KOPT-K1 (cell line): Measurements from ENCODE around the gene PLEKHO2.

Experiments used
- H3K27ac ChIP-seq: fragments of 200-600 bp; sonication (generic); 2 replicates; pipeline ENCODE4 v1.5.1; 2016; ENCODE audit warnings: antibody characterized with exemption, mild to moderate bottlenecking, low read depth, low read length; ENCODE audit not compliant: poor library complexity, severe bottlenecking
- H3K36me3 ChIP-seq: fragments of 200-600 bp; sonication (generic); 2 replicates; pipeline ENCODE4 v1.5.1; 2017; ENCODE audit warnings: antibody characterized with exemption, mild to moderate bottlenecking, low read length, moderate library complexity; ENCODE audit not compliant: insufficient read depth
- H3K9me3 ChIP-seq: fragments of 200-600 bp; sonication (generic); 2 replicates; pipeline ENCODE4 v1.5.1; 2017; ENCODE audit warnings: antibody characterized with exemption, low read length, mild to moderate bottlenecking; ENCODE audit not compliant: insufficient read depth, poor library complexity, severe bottlenecking

PLEKHO2 gene

DNA sequence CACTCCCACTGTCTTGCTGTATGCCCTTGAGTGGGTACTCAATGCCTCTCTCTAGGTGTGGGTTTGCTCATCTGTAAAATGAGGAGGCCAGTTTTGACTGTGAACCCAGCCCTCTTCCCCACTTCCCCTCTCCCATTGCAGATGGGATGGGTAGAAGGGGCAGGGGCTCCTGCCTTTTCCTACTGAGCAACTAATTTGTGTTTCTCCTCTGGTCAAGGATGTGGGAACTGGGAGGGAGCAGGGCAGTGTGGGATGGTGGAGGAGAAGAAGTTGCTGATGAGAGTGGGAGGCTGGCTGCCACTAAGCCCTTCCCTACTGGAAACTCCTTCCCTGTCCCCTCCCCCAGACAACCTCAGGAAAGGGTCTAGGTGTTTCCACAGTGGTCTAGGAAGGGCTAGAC is 49.8 kb downstream of the PLEKHO2 start:
- H3K36me3 ChIP-seq = no peaks in the 10 kb centered on the region
- no peaks in the 10 kb centered on the region for H3K9me3 ChIP-seq
- H3K27ac ChIP-seq = peak overlapping the region; percentile 97

DNA sequence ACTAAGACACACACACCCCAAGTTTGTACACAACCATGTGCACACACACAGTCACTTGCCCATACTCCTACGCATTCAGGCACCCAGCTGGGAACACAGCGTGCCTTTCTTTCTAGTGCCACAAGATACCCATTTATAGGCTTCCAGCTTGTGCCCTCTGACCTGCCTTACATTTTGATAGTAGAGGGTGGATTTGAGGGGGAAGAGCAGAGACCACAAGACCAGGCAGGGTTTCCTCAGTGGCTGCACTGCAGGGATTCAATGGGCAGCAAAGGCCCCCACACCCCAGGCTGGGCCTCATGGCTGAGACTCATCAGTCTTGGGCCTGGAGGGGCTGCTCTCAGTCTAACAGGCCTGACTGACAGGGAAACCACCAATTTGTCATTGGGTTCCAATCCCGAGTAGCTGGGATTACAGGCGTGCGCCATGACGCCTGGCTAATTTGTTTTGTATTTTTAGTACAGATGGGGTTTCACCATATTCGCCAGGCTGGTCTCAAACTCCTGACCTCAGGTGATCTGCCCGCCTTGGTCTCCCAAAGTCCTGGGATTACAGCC is 51.2 kb downstream of the PLEKHO2 start:
- Histone ChIP-seq H3K36me3 (no peaks in the 10 kb centered on the region), H3K9me3 (no peaks in the 10 kb centered on the region), H3K27ac (peak overlapping the region; percentile 97)

DNA sequence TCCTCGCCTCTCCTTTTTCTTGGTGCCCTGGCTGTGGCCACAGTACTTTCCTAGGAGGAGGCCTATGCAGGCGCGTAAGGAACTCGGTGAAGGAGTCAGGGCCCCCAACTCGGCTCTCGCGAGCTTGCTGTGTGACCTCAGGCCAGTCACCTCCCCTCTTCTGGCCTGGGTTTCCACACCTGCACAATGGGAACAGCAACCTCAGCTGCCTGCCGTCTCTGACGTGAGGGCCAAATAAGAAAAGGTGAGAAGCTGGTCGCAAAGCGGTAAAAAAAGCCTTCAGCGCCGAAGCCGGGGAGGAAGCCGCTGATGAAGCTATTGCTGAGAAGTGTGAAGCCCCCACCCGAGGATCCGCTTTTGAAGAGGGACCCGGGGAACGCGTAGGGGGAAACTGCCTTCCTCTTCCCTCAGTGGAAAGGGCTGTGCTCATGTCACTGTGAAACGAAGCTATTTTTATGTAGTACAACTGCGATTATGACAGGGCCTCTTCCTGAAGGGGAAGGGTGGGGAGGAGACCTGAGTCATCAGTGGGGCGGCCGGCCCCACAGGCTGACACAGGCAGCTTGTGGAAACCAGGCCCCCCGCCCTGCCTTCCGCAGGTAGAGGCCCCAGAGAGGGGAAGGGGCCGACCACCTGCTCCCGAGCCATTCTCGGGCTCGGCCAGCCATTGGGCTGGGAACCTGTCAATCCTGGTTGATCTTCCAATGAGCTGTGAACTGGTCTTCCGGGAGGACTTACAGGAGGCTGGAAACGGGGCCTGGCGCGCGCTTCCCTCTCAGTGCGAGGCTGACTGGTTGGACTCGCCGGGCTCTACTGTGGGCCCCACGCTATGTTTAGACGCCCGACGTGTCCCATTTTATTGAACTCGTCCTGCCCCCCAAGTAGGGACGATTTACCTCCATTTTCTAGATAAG is 52.0 kb downstream of the PLEKHO2 start:
- no peaks in the 10 kb centered on the region for H3K36me3 ChIP-seq
- H3K27ac ChIP-seq = peak overlapping the region; percentile 97
- H3K9me3 ChIP-seq = no peaks in the 10 kb centered on the region

DNA sequence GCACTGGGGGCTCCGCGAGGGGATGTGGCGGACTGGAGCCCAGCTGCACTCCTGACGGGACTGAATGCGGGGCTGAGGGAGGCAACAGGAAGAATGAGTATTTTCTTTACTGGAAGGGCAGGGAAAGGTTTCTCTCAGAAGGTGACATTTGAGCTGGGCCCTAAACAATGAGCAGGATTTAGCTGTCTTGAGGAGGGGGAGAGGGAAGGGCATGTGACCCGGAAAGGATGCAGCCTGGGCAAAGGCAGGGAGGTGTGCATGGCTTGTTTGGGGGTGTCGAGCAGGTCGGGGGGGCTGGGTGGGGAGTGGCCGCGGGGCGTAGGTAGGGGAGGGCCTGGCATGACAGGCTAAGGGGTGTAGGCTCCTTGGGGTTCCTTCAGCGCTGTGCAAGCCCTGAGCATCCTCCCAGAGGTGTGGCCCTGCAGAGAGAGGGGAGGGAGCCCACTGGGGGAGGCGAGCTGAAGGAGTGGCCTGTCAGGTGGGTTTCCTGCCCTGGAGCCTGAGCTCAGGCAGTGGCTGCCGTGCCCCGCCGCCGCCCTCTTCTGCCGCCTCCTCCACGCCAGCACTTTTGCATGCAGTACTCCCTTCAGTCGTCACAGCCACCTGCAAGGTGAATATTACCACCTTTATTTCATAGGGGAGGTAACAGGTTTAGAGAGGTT is 52.8 kb downstream of the PLEKHO2 start:
- Histone ChIP-seq H3K36me3 (no peaks in the 10 kb centered on the region), H3K27ac (peak overlapping the region; percentile 97), H3K9me3 (no peaks in the 10 kb centered on the region)

DNA sequence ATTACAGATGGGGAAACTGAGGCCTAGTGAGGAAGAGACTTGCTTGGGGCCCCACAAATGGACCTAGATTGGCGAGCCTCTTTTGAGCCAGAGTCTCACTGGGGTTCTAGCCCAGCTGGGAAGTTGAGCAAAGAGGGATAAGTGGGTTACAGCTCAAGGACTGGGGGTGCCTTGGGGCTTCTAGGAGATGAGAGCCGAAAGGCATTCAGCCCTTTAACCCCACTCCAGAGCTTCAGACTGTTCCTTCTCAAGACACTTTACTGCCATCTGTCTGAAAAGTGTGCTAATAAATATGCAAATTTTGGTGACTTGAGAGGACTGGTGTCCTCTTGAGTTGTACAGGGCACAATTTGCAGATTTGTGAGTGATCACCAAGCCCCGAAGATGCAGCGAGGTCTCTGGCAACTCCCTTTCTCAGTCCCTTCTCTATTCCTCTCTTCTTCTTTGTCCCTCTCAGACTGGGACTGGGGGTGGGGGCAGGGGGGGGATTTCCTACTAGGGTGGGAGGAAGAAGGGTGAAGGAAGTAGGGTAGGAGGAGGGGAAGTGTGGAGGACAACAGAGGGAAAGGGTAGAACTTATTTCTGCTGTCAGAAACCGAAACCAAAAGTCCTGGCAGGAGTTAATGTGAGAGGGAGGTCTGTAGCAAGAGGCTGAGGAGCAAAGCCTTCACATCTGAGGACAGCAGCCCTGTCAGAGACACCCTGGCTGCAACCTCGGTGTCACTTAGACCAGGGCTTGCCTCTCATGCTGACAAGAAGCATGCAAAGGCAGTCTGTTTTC is 53.8 kb downstream of the PLEKHO2 start:
- Histone ChIP-seq H3K27ac (peak overlapping the region; percentile 97), H3K36me3 (no peaks in the 10 kb centered on the region), H3K9me3 (no peaks in the 10 kb centered on the region)

DNA sequence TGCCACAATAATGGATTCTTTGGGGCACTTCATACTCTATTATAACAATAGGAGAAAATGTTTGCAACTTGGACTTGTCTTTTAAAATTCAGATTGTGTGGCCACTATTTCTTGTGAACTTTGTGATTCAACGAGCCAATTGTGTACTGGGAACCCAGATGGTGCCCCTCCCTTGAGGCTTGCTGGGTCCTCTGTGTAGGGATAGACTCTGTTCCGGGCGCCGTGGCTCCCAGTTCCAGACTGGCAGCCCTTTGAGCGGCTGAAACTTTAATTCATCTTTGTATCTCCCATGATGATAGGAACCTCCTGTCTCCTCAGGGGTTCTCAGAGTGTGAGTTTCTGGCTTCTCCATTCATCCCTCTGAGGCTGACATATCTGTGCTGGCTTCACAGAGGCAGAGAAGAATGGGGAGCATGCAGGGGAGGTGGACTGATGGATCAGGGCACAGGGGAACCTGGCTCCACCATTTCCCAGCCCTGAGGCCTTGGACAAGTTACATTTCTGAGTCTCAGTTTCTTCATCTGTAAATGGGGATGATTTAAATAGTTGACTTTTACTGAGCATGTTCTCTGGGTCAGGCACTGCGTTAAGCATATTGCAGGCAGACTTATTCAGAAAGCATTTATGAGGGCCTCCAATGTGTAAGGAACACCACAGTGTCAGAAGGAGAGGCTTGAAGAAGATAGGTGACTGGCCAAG is 54.8 kb downstream of the PLEKHO2 start:
- peaks cover 8% of the 10 kb centered on the region for H3K9me3 ChIP-seq
- H3K27ac ChIP-seq = peak overlapping the region; percentile 97
- no peaks in the 10 kb centered on the region for H3K36me3 ChIP-seq

DNA sequence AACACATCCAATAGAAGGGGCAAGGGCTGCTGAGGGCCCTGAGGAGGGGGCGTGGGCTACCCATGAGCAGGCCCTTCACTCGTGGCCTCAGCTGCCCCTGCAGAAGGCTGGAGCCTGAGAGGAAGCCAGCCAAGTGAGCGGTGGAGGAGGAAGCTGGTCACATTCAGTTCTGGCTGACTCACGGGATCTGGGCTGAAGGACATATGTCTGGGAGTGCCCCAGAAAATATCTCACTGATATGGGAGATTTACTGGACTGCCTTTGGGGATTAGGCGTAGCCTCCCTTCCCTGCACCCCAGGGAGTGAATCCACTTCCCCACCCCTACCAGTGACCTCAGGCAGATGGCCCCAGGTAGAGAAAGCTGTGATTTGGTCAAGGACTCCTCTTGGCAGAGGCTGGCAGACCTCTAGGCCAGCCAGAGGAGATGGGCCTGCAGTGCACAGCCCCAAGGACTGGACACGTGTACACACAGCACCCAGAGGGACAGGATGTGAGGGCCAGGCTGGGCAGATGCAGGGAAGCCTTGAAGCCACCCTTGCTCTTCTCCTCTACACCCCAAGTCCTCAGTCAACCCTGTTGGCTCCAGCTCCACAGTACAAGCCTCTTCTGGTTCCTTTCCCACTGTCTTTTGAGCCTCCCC is 55.8 kb downstream of the PLEKHO2 start:
- peaks cover 8% of the 10 kb centered on the region for H3K9me3 ChIP-seq
- no peaks in the 10 kb centered on the region for H3K36me3 ChIP-seq
- H3K27ac ChIP-seq = no peak overlapping the region

DNA sequence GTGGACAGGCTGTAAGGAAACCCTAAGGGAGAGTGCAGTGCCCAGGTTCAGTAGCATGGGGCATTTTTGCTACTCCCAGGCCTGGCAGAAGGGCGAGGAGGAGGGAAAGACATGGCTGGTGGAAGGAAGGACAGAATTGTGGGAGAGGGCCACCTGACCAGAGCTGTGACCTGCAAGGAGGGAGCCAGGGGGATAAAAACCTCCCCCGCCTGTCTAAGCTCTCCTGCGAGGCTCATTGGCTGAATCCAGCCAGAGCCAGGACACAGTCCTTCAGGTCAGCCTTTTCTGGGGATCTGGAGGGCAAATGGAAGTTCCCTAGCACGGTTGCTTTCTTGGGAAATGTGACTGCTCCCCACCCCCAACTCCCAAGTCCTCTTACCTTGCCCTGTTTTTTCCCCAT is 56.7 kb downstream of the PLEKHO2 start:
- H3K9me3 ChIP-seq = peaks cover 8% of the 10 kb centered on the region
- no peaks in the 10 kb centered on the region for H3K36me3 ChIP-seq
- no peak overlapping the region for H3K27ac ChIP-seq

DNA sequence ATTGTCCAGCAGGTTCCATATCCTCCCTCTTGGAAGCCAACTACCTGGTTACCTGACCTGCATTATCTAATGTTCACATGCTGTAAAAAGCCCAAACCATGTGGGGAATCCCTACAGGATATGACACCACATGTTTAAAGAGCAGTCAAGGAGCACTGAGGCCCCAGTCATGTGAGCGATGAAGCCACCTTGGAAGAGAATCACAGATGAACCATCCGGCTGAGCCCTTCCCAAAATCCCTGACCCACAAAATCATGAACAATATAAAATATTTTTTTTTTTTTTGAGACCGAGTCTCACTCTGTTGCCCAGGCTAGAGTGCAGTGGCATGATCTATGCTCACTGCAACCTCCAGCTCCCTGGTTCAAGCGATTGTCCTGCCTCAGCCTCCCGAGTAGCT is 59.4 kb downstream of the PLEKHO2 start:
- no peak overlapping the region for H3K27ac ChIP-seq
- H3K9me3 ChIP-seq = peaks cover 8% of the 10 kb centered on the region
- no peaks in the 10 kb centered on the region for H3K36me3 ChIP-seq

DNA sequence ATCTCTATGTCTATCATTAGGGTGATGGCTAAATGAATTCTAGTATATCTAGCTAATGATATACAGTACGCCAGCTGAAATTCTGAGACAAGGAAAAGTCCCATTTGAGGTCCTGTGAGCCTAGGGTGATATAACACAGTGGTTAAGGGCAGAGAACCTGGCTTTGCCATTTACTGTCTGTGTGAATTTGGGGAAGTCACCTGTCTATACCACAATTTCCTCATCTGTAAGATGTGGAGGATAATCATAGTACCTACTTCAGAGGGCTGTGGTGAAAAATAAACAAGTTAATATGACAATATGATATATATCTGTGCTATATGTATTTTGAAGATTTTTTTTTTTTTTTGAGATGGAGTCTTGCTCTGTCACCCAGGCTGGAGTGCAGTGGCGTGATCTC is 60.2 kb downstream of the PLEKHO2 start:
- Histone ChIP-seq H3K36me3 (no peaks in the 10 kb centered on the region), H3K27ac (no peak overlapping the region), H3K9me3 (peaks cover 8% of the 10 kb centered on the region)

DNA sequence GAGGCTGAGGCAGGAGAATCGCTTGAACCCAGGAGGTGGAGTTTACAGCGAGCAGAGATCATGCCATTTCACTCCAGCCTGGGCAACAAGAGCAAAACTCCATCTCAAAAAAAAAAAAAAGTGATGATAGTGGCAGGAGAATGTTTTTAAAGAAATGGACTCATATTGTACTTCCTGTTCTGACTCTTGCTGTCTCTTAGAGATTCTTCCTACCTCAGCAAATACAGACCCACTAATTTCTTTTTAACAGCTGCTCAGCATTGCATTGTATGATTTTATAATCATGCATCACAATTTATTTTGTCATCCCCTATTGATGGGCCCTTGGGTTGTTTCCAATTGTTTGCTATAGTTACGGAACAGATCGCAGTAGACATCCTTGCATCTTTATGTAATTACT is 61.1 kb downstream of the PLEKHO2 start:
- Histone ChIP-seq H3K27ac (no peak overlapping the region), H3K9me3 (peaks cover 8% of the 10 kb centered on the region), H3K36me3 (no peaks in the 10 kb centered on the region)

DNA sequence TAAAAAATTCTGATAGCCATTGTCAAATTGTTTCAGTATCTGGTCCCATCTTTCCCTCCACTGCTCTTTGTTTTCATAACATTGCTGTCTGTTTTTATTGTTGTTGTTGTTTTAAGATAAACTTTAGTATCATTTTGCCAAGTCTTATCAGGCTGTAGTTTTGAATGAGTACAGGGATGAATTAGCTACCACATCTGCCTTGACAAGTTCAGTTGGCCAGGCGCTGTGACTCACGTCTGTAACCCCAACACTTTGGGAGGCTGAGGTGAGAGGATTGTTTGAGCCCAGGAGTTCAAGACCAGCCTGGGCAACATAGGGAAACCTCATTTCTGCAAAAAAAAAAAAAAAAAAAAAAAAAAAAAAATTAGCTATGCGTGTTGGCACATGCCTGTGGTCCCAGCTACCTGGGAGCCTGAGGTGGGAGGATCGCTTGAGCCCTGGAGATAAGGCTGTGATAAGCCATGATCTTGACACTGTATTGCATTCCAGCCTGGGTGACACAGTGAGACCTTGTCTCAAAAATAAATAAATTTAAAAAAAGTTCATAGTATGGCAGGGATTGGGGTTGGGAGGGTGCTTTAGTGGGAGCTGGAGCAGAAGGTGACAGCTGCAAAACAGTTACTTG is 61.7 kb downstream of the PLEKHO2 start:
- Histone ChIP-seq H3K9me3 (peaks cover 8% of the 10 kb centered on the region), H3K27ac (no peak overlapping the region), H3K36me3 (no peaks in the 10 kb centered on the region)

DNA sequence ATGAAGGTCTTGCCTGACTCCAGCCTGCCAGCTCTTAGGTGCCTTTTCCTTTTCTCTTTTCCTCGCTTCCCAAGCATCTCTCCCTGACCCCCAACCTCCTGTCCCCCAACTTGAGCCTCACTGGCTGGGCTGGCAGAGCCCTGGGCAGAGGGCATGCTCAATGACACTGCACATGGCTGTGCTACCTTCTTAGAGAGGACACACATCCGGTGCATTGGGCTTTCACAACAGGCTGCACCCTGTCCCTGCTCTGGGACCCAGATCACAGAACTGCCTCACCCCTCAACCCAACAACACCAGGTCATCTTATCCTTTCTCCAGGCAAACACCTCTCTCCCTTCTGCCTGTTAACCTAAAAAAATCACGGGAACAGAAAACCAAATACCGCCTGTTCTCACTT is 62.5 kb downstream of the PLEKHO2 start:
- peaks cover 8% of the 10 kb centered on the region for H3K9me3 ChIP-seq
- no peaks in the 10 kb centered on the region for H3K36me3 ChIP-seq
- no peak overlapping the region for H3K27ac ChIP-seq
